ENCODE measurements around the gene FCHO2.

The FCHO2 gene

DNA sequence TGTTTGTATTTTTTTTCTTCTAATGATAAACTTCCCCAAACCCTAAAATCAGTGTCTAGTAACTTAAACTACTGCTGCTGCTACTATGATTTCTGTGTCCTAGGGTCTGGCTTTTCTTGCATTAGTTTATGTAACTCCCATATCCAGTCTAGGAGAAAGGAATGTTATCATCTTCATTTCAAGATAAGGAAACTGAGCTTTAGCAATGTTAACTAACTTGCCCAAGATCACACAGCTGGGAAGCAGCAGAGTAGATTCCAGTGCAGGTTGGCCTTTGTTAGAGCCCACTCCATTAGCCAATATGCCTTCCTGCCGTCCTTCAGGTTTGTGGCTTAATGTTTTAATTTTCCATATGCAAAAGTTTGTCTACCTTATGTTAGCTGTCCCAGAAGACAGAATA, 175.0 kb downstream of the FCHO2 start:
- TF ChIP-seq, protein P1, sequence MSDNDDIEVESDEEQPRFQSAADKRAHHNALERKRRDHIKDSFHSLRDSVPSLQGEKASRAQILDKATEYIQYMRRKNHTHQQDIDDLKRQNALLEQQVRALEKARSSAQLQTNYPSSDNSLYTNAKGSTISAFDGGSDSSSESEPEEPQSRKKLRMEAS (IDR thresholded peaks at IDR 0.05; ENCODE audit: low read depth, low read length), result no peak
- TF ChIP-seq POLR2A (IDR thresholded peaks at IDR 0.05; ENCODE audit: extremely low read depth, insufficient read length) (no peak), MYC (IDR thresholded peaks at IDR 0.05; ENCODE audit: low read depth, low read length) (no peak)
- TF ChIP-seq, protein P2, sequence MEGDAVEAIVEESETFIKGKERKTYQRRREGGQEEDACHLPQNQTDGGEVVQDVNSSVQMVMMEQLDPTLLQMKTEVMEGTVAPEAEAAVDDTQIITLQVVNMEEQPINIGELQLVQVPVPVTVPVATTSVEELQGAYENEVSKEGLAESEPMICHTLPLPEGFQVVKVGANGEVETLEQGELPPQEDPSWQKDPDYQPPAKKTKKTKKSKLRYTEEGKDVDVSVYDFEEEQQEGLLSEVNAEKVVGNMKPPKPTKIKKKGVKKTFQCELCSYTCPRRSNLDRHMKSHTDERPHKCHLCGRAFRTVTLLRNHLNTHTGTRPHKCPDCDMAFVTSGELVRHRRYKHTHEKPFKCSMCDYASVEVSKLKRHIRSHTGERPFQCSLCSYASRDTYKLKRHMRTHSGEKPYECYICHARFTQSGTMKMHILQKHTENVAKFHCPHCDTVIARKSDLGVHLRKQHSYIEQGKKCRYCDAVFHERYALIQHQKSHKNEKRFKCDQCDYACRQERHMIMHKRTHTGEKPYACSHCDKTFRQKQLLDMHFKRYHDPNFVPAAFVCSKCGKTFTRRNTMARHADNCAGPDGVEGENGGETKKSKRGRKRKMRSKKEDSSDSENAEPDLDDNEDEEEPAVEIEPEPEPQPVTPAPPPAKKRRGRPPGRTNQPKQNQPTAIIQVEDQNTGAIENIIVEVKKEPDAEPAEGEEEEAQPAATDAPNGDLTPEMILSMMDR (IDR thresholded peaks at IDR 0.05; ENCODE audit: low read depth, low read length), result no peak
- no peak overlapping the region for H3K4me3 ChIP-seq (ENCODE audit: low read depth, low read length)

DNA sequence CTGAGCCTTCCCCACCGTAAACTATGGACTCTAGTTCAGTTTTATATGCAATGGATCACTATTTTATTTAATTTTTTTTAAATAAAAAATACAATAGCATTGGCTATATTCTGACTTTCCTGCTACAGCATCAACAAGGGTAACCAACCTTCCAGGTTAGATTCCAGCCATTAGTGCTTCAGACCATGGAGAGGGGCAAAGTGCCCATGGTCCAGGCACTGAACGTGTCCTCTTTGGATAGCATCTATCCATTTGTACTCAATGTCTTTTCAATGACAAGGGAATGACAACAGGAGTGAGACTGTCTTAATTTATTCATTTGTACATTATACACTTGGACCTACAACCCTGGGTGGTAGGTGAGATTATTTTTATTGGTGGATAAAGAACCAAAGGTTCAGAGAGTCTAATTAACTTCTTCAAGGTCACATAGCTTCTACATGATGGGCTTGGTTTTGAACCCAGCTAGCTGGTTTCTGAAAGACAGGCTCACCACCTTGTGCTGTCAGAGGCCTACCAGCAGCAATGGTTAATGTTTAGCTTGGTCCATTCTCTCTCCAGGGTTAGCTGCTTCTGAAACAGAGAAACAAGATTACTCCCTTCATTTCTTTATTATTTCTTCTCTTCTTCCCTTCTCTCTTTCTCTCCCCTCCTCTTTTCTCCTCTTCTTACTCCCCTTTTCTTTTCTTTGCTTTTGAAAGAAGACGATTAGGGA, 176.0 kb downstream of the FCHO2 start:
- TF ChIP-seq, protein P2 (IDR thresholded peaks at IDR 0.05; ENCODE audit: low read depth, low read length), result no peak
- TF ChIP-seq, protein P1 (IDR thresholded peaks at IDR 0.05; ENCODE audit: low read depth, low read length), result no peak
- TF ChIP-seq POLR2A (IDR thresholded peaks at IDR 0.05; ENCODE audit: extremely low read depth, insufficient read length) (no peak), MYC (IDR thresholded peaks at IDR 0.05; ENCODE audit: low read depth, low read length) (no peak)
- DNase-seq (ENCODE audit: low read depth), result no peak
- no peak overlapping the region for H3K4me3 ChIP-seq (ENCODE audit: low read depth, low read length)

More for the DNA sequence above, 175.0 kb downstream of the FCHO2 start:
- no peak for DNase-seq (ENCODE audit: low read depth)

DNA sequence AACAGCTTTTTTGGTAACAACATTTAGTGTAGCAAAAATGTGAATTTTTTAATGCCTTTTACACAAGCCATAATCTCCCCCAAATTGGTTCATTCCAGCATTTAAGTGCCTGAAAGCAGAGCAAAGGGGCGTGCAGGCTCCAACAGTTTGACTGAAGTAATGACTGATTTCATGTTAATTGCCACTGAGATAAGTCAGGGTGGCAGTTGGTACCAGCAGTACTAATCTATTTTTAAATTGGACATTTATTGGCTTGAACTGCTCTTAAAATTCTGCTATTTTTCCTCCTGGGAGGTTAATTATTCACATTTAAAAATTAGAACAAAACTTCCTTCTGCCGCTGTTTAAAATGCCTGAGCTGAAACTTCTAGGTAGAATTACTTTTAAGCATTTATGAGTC, 176.9 kb downstream of the FCHO2 start:
- DNase-seq (ENCODE audit: low read depth), result no peak
- TF ChIP-seq POLR2A (IDR thresholded peaks at IDR 0.05; ENCODE audit: extremely low read depth, insufficient read length) (no peak), MYC (IDR thresholded peaks at IDR 0.05; ENCODE audit: low read depth, low read length) (no peak)
- TF ChIP-seq, protein P1 (IDR thresholded peaks at IDR 0.05; ENCODE audit: low read depth, low read length), result no peak
- TF ChIP-seq, protein P2 (IDR thresholded peaks at IDR 0.05; ENCODE audit: low read depth, low read length), result no peak
- no peak overlapping the region for H3K4me3 ChIP-seq (ENCODE audit: low read depth, low read length)

DNA sequence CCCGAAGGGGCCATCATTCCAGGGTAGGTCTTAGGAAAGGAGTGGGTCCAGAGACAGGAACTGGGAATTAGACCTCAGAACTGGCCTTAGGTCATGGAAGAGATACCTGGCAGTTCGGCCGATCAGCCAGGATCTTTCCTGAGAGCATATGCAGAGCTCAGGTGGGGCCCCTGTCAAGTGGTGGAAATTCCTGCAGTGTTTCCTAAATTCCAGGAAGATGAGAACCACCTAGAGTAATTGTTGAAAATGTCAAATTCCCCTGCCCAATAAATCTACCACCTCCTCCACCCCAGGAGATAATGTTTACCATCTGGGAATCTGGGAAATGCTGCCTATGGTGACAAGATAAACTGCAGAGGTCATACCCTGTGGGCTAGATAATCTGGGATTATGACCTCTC, 179.2 kb downstream of the FCHO2 start:
- DNase-seq (ENCODE audit: low read depth), result no peak
- no peak for TF ChIP-seq MYC (IDR thresholded peaks at IDR 0.05; ENCODE audit: low read depth, low read length)
- TF ChIP-seq POLR2A (IDR thresholded peaks at IDR 0.05; ENCODE audit: extremely low read depth, insufficient read length), result no peak
- TF ChIP-seq, protein P1 (IDR thresholded peaks at IDR 0.05; ENCODE audit: low read depth, low read length), result no peak
- TF ChIP-seq, protein P2 (IDR thresholded peaks at IDR 0.05; ENCODE audit: low read depth, low read length), result no peak
- no peak overlapping the region for H3K4me3 ChIP-seq (ENCODE audit: low read depth, low read length)

DNA sequence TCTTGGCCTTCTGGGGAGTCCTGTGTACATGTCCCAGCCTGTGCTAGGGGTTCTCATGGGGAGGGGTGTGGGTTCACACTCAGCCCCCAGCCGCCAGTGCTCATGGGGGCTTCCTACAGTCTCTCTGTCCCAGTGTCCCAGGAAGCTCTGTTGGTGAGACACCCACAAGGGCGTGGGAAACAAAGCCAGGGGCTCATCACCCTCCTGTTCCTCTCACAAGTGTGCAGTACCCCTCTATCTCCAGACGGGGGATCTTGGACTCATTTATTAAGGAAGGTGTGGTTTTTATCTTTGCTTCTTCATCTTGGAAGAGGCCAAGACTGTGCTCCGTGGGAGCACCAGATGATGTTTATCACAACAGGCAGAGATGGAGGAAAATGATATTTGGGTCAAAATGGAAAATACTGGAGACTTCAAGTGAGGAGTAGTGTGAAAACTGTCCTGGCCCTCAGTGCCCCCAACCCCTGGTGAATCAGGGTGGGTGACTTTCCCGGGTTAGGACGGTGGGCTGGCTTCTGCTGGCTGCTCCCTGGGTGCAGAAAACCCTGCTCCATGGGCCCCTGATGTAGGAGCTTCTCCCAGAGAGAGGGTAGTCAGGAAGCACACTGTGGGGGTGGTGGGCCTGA, 179.7 kb downstream of the FCHO2 start:
- DNase-seq (ENCODE audit: low read depth), result peak; percentile 48
- no peak overlapping the region for H3K4me3 ChIP-seq (ENCODE audit: low read depth, low read length)
- no peak for TF ChIP-seq POLR2A (IDR thresholded peaks at IDR 0.05; ENCODE audit: extremely low read depth, insufficient read length)
- TF ChIP-seq, protein P2 (IDR thresholded peaks at IDR 0.05; ENCODE audit: low read depth, low read length), result peak; percentile 36
